AG09319 (cell line): ENCODE data around the gene TEKT5.

Experiments
- DNase-seq: peaks from one replicate; pipeline ENCODE4 v3.0.0-alpha.2; 2010; ENCODE audit warnings: low read depth; ENCODE audit errors: extremely low read depth
- CTCF ChIP-seq: IDR thresholded peaks from 2 replicates; pipeline ENCODE4 v1.5.1; 2011; ENCODE audit warnings: low read depth, mild to moderate bottlenecking, inconsistent platforms, low read length, moderate library complexity

TEKT5 gene

GRCh38 chr16:10738231-10739077 is 43.7 kb upstream of the TEKT5 start:
- no peak for TF ChIP-seq CTCF
- peak; percentile 30 for DNase-seq

- DNase-seq: peak; percentile 37
- peak; percentile 93 for TF ChIP-seq CTCF
These were observed 42.4 kb upstream of the TEKT5 start for GRCh38 chr16:10737068-10737625.

GRCh38 chr16:10731790-10732189 is 37.1 kb upstream of the TEKT5 start:
- TF ChIP-seq CTCF: no peak
- no peak for DNase-seq

- TF ChIP-seq CTCF: no peak; the same call in 1 of the 2 replicates
- peak; percentile 8 for DNase-seq
These were observed 34.6 kb upstream of the TEKT5 start for GRCh38 chr16:10729104-10730048.

GRCh38 chr16:10728003-10728887 is 33.5 kb upstream of the TEKT5 start:
- TF ChIP-seq CTCF: no peak
- DNase-seq: no peak

GRCh38 chr16:10708969-10709368 is 14.2 kb upstream of the TEKT5 start:
- DNase-seq: no peak
- TF ChIP-seq CTCF: no peak
